GM23338 (cell line): ENCODE data around the gene BCL11B. TPM values are rescaled to one million over a fixed set of nuclear protein-coding genes. Genes with fewer than 3 reads are reported as not detected.

Experiments
- ATAC-seq: fragments of 200-7000 bp; cut with Tn5 transposase; 3 replicates; pipeline ENCODE4 v1.9.1; 2020
- DNase-seq: peaks from one replicate; pipeline ENCODE4 v3.0.0-alpha.2; 2015; ENCODE audit warnings: low spot score
- H2AFZ ChIP-seq: fragments of 200-600 bp; sonication (generic); 2 replicates; pipeline ENCODE4 v1.8.0; 2016; ENCODE audit warnings: antibody characterized with exemption, mild to moderate bottlenecking, moderate library complexity
- H3F3A ChIP-seq: fragments of 200-600 bp; sonication (generic); replicated peaks from 2 replicates; pipeline ENCODE4 v1.8.0; 2017; ENCODE audit warnings: antibody characterized with exemption, mixed run types, low read depth
- H3K27ac ChIP-seq: fragments of 200-600 bp; sonication (generic); 2 replicates; pipeline ENCODE4 v1.6.1; 2016; ENCODE audit warnings: low read depth
- H3K27me3 ChIP-seq: fragments of 200-600 bp; sonication (generic); 2 replicates; pipeline ENCODE4 v1.8.0; 2016; ENCODE audit warnings: mild to moderate bottlenecking, mixed run types, moderate library complexity; ENCODE audit not compliant: insufficient read depth
- H3K36me3 ChIP-seq: fragments of 200-600 bp; sonication (generic); 2 replicates; pipeline ENCODE4 v1.8.0; 2016; ENCODE audit warnings: mild to moderate bottlenecking; ENCODE audit not compliant: insufficient read depth
- H3K4me1 ChIP-seq: fragments of 200-600 bp; sonication (generic); 2 replicates; pipeline ENCODE4 v1.8.0; 2016; ENCODE audit warnings: mild to moderate bottlenecking, moderate library complexity; ENCODE audit not compliant: insufficient read depth
- H3K4me2 ChIP-seq: fragments of 200-600 bp; sonication (generic); 2 replicates; pipeline ENCODE4 v1.7.1; 2017; ENCODE audit warnings: mixed run types
- H3K4me3 ChIP-seq: fragments of 200-600 bp; sonication (generic); 2 replicates; pipeline ENCODE4 v1.6.1; 2016; ENCODE audit warnings: mixed run types
- H3K79me2 ChIP-seq: fragments of 200-600 bp; sonication (generic); replicated peaks from 2 replicates; pipeline ENCODE4 v1.8.0; 2017; ENCODE audit warnings: mild to moderate bottlenecking; ENCODE audit not compliant: insufficient read depth
- H3K9me2 ChIP-seq: fragments of 200-600 bp; sonication (generic); 2 replicates; pipeline ENCODE4 v1.8.0; 2017; ENCODE audit not compliant: insufficient read depth
- H4K20me1 ChIP-seq: fragments of 200-600 bp; sonication (generic); replicated peaks from 2 replicates; pipeline ENCODE4 v1.8.0; 2017; ENCODE audit warnings: mild to moderate bottlenecking; ENCODE audit not compliant: insufficient read depth
- H3K27ac Mint-ChIP-seq: 2 replicates; pipeline ENCODE4 v1.8.0; 2020; ENCODE audit warnings: inconsistent platforms, mild to moderate bottlenecking, moderate library complexity, mixed read lengths
- H3K27me3 Mint-ChIP-seq: 3 replicates; pipeline ENCODE4 v1.8.0; 2022; ENCODE audit warnings: low read depth, mild to moderate bottlenecking, moderate library complexity, mixed read lengths, inconsistent platforms; ENCODE audit not compliant: insufficient read depth, poor library complexity
- H3K36me3 Mint-ChIP-seq: 3 replicates; pipeline ENCODE4 v1.8.0; 2021; ENCODE audit warnings: low read depth, mild to moderate bottlenecking, inconsistent platforms, moderate library complexity, mixed read lengths
- H3K4me1 Mint-ChIP-seq: 3 replicates; pipeline ENCODE4 v1.8.0; 2020; ENCODE audit warnings: mild to moderate bottlenecking, inconsistent platforms, mixed read lengths
- H3K4me3 Mint-ChIP-seq: 3 replicates; pipeline ENCODE4 v1.8.0; 2021; ENCODE audit warnings: moderate library complexity, mild to moderate bottlenecking, inconsistent platforms, mixed read lengths
- H3K9me3 Mint-ChIP-seq: 3 replicates; pipeline ENCODE4 v1.8.0; 2020; ENCODE audit warnings: moderate library complexity, mild to moderate bottlenecking, inconsistent platforms, mixed read lengths
- CREB1 ChIP-seq: fragments of 250-450 bp; sonication (Bioruptor Pico); IDR thresholded peaks from 2 replicates; pipeline ENCODE4 v1.5.0; 2020; ENCODE audit warnings: low read depth, mild to moderate bottlenecking, moderate library complexity
- EZH2 ChIP-seq: fragments of 200-600 bp; sonication (generic); IDR thresholded peaks from one replicate; pipeline ENCODE4 v1.8.0; 2017; ENCODE audit warnings: antibody characterized with exemption, mild to moderate bottlenecking, low read depth; ENCODE audit not compliant: unreplicated experiment
- EZH2phosphoT487 ChIP-seq: fragments of 200-600 bp; sonication (generic); IDR thresholded peaks from one replicate; pipeline ENCODE4 v1.8.1; 2018; ENCODE audit warnings: antibody characterized with exemption; ENCODE audit not compliant: unreplicated experiment
- JUNB ChIP-seq: IDR thresholded peaks from one replicate; pipeline ENCODE4 v1.6.1; 2016; ENCODE audit warnings: antibody characterized with exemption; ENCODE audit not compliant: unreplicated experiment
- NANOG ChIP-seq: IDR thresholded peaks from 2 replicates; pipeline ENCODE4 v1.6.1; 2016; ENCODE audit warnings: antibody characterized with exemption, borderline replicate concordance
- POLR2AphosphoS5 ChIP-seq: IDR thresholded peaks from 2 replicates; pipeline ENCODE4 v1.6.1; 2016; ENCODE audit warnings: antibody characterized with exemption, low read depth
- STAT1 ChIP-seq: IDR thresholded peaks from one replicate; pipeline ENCODE4 v1.6.1; 2016; ENCODE audit warnings: antibody characterized with exemption; ENCODE audit not compliant: unreplicated experiment
- ZNF114 ChIP-seq: fragments of 250-450 bp; sonication (Bioruptor Pico); IDR thresholded peaks from 2 replicates; pipeline ENCODE4 v1.5.0; 2020; ENCODE audit warnings: mild to moderate bottlenecking, moderate library complexity
- polyA plus RNA-seq: library from polyadenylated mRNA; unstranded; fragments of >200 nt; fragmentation: Nextera tagmentation; extraction: Ambion mirVana; gene quantifications from 2 replicates; pipeline ENCODE4 v1.2.1, GENCODE V29; 2016
- total RNA-seq: library from RNA; depleted of rRNA; stranded (reverse); fragments of >200 nt; shearing (Covaris generic); gene quantifications from 2 replicates; pipeline ENCODE4 v1.2.3, GENCODE V29; 2014
- TF ChIP-seq, protein P1 (sequence below): IDR thresholded peaks from one replicate; pipeline ENCODE4 v1.6.1; 2018; ENCODE audit warnings: antibody characterized with exemption; ENCODE audit not compliant: unreplicated experiment
- TF ChIP-seq, protein P2 (sequence below): fragments of 250-450 bp; sonication (Bioruptor Pico); IDR thresholded peaks from 2 replicates; pipeline ENCODE4 v1.5.0; 2020; ENCODE audit warnings: mild to moderate bottlenecking, moderate library complexity
- TF ChIP-seq, protein P3 (sequence below), 2 experiments: fragments of 200-600 bp in 1 of 2; sonication (generic) in 1 of 2; conservative IDR thresholded peaks; 2 replicates each; pipeline versions ENCODE4 v1.5.1 to v1.6.1; 2016 to 2017; ENCODE audit warnings: antibody characterized with exemption in 2 of 2, low read depth in 2 of 2, mild to moderate bottlenecking in 2 of 2, moderate library complexity in 1 of 2
- TF ChIP-seq, protein P4 (sequence below): IDR thresholded peaks from 2 replicates; pipeline ENCODE4 v1.6.1; 2016; ENCODE audit warnings: antibody characterized with exemption

The BCL11B gene
- total and polyA plus RNA-seq, 2 experiments from 2014 or later: 2.4 to 6.7 TPM

DNA sequence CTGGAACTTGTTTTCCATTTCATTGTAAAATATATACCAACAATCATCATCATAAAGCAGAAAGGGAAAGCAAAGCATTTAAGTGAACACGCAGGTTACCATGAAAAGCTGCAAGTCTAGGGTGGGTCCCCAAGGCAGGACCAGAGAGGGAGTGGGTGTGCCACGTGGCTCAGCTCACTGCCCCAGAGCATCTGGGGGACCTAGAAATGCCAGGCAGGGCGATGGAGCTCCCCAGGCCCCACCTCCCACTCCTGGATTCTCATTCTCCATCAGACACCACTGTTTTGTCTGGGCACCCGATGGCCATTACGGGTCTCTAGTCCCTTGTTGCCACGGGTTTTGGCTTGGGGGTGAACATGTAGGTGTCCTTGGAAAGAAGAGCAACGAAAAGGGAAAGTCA is 34.7 kb downstream of the BCL11B start:
- Histone ChIP-seq H3K27ac (no peak overlapping the region), H3F3A (no peaks in the 10 kb centered on the region), H3K4me2 (no peak overlapping the region), H3K4me1 (peaks cover 71% of the 10 kb centered on the region), H3K9me2 (no peaks in the 10 kb centered on the region), H2AFZ (no peak overlapping the region), H3K4me3 (no peak overlapping the region), H3K27me3 (no peaks in the 10 kb centered on the region), H3K36me3 (no peaks in the 10 kb centered on the region), H3K79me2 (peaks cover 96% of the 10 kb centered on the region), H4K20me1 (no peaks in the 10 kb centered on the region)
- H3K36me3 Mint-ChIP-seq: no peaks in the 10 kb centered on the region
- H3K27me3 Mint-ChIP-seq: peaks cover 6% of the 10 kb centered on the region
- ATAC-seq (no peak), DNase-seq (no peak)
- TF ChIP-seq JUNB (no peak), NANOG (no peak), ZNF114 (CRISPR knock-in tag) (no peak), POLR2AphosphoS5 (no peak), STAT1 (no peak), EZH2phosphoT487 (no peak), EZH2 (no peak), CREB1 (CRISPR knock-in tag) (no peak)
- TF ChIP-seq, protein P1, sequence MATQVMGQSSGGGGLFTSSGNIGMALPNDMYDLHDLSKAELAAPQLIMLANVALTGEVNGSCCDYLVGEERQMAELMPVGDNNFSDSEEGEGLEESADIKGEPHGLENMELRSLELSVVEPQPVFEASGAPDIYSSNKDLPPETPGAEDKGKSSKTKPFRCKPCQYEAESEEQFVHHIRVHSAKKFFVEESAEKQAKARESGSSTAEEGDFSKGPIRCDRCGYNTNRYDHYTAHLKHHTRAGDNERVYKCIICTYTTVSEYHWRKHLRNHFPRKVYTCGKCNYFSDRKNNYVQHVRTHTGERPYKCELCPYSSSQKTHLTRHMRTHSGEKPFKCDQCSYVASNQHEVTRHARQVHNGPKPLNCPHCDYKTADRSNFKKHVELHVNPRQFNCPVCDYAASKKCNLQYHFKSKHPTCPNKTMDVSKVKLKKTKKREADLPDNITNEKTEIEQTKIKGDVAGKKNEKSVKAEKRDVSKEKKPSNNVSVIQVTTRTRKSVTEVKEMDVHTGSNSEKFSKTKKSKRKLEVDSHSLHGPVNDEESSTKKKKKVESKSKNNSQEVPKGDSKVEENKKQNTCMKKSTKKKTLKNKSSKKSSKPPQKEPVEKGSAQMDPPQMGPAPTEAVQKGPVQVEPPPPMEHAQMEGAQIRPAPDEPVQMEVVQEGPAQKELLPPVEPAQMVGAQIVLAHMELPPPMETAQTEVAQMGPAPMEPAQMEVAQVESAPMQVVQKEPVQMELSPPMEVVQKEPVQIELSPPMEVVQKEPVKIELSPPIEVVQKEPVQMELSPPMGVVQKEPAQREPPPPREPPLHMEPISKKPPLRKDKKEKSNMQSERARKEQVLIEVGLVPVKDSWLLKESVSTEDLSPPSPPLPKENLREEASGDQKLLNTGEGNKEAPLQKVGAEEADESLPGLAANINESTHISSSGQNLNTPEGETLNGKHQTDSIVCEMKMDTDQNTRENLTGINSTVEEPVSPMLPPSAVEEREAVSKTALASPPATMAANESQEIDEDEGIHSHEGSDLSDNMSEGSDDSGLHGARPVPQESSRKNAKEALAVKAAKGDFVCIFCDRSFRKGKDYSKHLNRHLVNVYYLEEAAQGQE: no peak
- TF ChIP-seq, protein P2, sequence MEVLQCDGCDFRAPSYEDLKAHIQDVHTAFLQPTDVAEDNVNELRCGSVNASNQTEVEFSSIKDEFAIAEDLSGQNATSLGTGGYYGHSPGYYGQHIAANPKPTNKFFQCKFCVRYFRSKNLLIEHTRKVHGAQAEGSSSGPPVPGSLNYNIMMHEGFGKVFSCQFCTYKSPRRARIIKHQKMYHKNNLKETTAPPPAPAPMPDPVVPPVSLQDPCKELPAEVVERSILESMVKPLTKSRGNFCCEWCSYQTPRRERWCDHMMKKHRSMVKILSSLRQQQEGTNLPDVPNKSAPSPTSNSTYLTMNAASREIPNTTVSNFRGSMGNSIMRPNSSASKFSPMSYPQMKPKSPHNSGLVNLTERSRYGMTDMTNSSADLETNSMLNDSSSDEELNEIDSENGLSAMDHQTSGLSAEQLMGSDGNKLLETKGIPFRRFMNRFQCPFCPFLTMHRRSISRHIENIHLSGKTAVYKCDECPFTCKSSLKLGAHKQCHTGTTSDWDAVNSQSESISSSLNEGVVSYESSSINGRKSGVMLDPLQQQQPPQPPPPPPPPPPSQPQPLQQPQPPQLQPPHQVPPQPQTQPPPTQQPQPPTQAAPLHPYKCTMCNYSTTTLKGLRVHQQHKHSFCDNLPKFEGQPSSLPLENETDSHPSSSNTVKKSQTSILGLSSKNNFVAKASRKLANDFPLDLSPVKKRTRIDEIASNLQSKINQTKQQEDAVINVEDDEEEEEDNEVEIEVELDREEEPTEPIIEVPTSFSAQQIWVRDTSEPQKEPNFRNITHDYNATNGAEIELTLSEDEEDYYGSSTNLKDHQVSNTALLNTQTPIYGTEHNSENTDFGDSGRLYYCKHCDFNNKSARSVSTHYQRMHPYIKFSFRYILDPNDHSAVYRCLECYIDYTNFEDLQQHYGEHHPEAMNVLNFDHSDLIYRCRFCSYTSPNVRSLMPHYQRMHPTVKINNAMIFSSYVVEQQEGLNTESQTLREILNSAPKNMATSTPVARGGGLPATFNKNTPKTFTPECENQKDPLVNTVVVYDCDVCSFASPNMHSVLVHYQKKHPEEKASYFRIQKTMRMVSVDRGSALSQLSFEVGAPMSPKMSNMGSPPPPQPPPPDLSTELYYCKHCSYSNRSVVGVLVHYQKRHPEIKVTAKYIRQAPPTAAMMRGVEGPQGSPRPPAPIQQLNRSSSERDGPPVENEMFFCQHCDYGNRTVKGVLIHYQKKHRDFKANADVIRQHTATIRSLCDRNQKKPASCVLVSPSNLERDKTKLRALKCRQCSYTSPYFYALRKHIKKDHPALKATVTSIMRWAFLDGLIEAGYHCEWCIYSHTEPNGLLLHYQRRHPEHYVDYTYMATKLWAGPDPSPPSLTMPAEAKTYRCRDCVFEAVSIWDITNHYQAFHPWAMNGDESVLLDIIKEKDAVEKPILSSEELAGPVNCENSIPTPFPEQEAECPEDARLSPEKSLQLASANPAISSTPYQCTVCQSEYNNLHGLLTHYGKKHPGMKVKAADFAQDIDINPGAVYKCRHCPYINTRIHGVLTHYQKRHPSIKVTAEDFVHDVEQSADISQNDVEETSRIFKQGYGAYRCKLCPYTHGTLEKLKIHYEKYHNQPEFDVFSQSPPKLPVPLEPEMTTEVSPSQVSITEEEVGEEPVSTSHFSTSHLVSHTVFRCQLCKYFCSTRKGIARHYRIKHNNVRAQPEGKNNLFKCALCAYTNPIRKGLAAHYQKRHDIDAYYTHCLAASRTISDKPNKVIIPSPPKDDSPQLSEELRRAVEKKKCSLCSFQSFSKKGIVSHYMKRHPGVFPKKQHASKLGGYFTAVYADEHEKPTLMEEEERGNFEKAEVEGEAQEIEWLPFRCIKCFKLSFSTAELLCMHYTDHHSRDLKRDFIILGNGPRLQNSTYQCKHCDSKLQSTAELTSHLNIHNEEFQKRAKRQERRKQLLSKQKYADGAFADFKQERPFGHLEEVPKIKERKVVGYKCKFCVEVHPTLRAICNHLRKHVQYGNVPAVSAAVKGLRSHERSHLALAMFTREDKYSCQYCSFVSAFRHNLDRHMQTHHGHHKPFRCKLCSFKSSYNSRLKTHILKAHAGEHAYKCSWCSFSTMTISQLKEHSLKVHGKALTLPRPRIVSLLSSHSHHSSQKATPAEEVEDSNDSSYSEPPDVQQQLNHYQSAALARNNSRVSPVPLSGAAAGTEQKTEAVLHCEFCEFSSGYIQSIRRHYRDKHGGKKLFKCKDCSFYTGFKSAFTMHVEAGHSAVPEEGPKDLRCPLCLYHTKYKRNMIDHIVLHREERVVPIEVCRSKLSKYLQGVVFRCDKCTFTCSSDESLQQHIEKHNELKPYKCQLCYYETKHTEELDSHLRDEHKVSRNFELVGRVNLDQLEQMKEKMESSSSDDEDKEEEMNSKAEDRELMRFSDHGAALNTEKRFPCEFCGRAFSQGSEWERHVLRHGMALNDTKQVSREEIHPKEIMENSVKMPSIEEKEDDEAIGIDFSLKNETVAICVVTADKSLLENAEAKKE (CRISPR knock-in tag): no peak
- TF ChIP-seq, protein P3, sequence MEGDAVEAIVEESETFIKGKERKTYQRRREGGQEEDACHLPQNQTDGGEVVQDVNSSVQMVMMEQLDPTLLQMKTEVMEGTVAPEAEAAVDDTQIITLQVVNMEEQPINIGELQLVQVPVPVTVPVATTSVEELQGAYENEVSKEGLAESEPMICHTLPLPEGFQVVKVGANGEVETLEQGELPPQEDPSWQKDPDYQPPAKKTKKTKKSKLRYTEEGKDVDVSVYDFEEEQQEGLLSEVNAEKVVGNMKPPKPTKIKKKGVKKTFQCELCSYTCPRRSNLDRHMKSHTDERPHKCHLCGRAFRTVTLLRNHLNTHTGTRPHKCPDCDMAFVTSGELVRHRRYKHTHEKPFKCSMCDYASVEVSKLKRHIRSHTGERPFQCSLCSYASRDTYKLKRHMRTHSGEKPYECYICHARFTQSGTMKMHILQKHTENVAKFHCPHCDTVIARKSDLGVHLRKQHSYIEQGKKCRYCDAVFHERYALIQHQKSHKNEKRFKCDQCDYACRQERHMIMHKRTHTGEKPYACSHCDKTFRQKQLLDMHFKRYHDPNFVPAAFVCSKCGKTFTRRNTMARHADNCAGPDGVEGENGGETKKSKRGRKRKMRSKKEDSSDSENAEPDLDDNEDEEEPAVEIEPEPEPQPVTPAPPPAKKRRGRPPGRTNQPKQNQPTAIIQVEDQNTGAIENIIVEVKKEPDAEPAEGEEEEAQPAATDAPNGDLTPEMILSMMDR (conservative IDR thresholded peaks at IDR 0.05; ENCODE audit: low read depth in 2 of 2): no peak
- TF ChIP-seq, protein P4, sequence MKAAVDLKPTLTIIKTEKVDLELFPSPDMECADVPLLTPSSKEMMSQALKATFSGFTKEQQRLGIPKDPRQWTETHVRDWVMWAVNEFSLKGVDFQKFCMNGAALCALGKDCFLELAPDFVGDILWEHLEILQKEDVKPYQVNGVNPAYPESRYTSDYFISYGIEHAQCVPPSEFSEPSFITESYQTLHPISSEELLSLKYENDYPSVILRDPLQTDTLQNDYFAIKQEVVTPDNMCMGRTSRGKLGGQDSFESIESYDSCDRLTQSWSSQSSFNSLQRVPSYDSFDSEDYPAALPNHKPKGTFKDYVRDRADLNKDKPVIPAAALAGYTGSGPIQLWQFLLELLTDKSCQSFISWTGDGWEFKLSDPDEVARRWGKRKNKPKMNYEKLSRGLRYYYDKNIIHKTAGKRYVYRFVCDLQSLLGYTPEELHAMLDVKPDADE: no peak
- peaks cover 89% of the 10 kb centered on the region for H3K4me1 Mint-ChIP-seq
- no peaks in the 10 kb centered on the region for H3K9me3 Mint-ChIP-seq
- H3K4me3 Mint-ChIP-seq: no peak overlapping the region
- H3K27ac Mint-ChIP-seq: peak overlapping the region; percentile 47; the same call in 1 of the 2 replicates
